Muscle of leg (tissue), 11 donors: ENCODE measurements around the gene SPTBN5. TPM values are rescaled to one million over a fixed set of nuclear protein-coding genes. Genes with fewer than 3 reads are reported as not detected.
"Not testable (repeated sequence)": the region's sequence is repeated elsewhere in the genome, so short reads cannot be mapped to it uniquely, and the experiment has no call there.

Source experiments
- DNase-seq: peaks from one replicate; pipeline ENCODE4 v3.0.0; 2013
- H3K27ac ChIP-seq: one replicate; pipeline ENCODE4 v1.5.1; 2013; ENCODE audit warnings: mild to moderate bottlenecking, low read length, control low read depth
- H3K27me3 ChIP-seq: one replicate; pipeline ENCODE4 v1.6.1; 2013; ENCODE audit warnings: low read length; ENCODE audit not compliant: control insufficient read depth, insufficient read depth
- H3K36me3 ChIP-seq: one replicate; pipeline ENCODE4 v1.6.1; 2013; ENCODE audit warnings: low read length; ENCODE audit not compliant: control insufficient read depth, insufficient read depth
- H3K4me1 ChIP-seq: one replicate; pipeline ENCODE4 v1.6.1; 2013; ENCODE audit warnings: low read length; ENCODE audit not compliant: control insufficient read depth, insufficient read depth
- H3K4me3 ChIP-seq: one replicate; pipeline ENCODE4 v1.5.1; 2013; ENCODE audit warnings: low read length, control low read depth
- H3K9me3 ChIP-seq: replicated peaks from 2 replicates; pipeline ENCODE4 v1.6.1; 2013; ENCODE audit warnings: low read depth, low read length; ENCODE audit not compliant: control insufficient read depth
- whole genome bisulfite sequencing: methylation state at CpG from one replicate; pipeline ENCODE4 v1.1.5; 2013; ENCODE audit warnings: missing lambda C conversion rate; ENCODE audit not compliant: insufficient coverage; 5-methylcytosine and 5-hydroxymethylcytosine counted together
- polyA plus RNA-seq, 8 donors: library from polyadenylated mRNA; unstranded; fragments of 120-200 nt; gene quantifications; one replicate each; pipeline versions ENCODE4 v1.2.1 to v1.2.3, GENCODE V29; 2013; ENCODE audit warnings: inconsistent platforms in 1 of 8, low replicate concordance in 1 of 8; ENCODE audit not compliant: insufficient read length in 8 of 8, insufficient read depth in 1 of 8
- total RNA-seq: library from RNA; stranded (reverse); fragments of 120-200 nt; gene quantifications from one replicate; pipeline ENCODE4 v1.2.4, GENCODE V29; 2013

SPTBN5 gene
- total and polyA plus RNA-seq, 9 donors, result 1.8 to 9.4 (median 4.1) TPM

- Histone ChIP-seq H3K9me3 (no peaks in the 10 kb centered on the region), H3K4me1 (peaks cover 41% of the 10 kb centered on the region), H3K4me3 (no peak overlapping the region), H3K27me3 (no peaks in the 10 kb centered on the region), H3K27ac (no peak overlapping the region), H3K36me3 (peaks cover 59% of the 10 kb centered on the region)
- DNase-seq, result no peak
- 95% methylated on average over 22 of the region's 23 CpGs for WGBS
Measured at GRCh38 chr15:41836713-41837454, 57.0 kb downstream of the SPTBN5 start.

DNA sequence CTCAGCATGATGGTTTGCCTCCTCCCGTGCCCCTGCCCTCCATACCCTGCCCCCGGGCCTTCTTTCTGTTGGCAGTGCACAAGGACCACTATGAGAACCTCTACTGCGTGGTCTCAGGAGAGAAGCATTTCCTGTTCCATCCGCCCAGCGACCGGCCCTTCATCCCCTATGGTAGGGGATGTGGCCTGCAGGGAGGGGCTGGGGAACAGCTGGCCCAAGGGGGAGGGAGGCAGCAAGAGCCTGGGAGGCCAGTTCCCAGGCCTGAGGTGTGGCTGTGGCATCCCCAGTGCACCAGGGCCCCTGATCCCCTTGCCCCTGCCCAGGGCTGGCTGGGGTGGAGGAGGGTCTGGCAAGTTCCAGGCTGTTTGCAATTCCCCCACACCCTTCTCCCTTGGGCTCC, 57.8 kb downstream of the SPTBN5 start:
- H3K27me3 ChIP-seq, result no peaks in the 10 kb centered on the region

GRCh38 chr15:41834096-41834495, 59.8 kb downstream of the SPTBN5 start:
- H3K36me3 ChIP-seq, result peaks cover 61% of the 10 kb centered on the region
- H3K27me3 ChIP-seq, result no peaks in the 10 kb centered on the region
- no peak overlapping the region for H3K4me3 ChIP-seq
- peaks cover 44% of the 10 kb centered on the region for H3K4me1 ChIP-seq
- no CpG with 5 or more reads among the region's 3 CpGs for WGBS
- H3K27ac ChIP-seq, result no peak overlapping the region
- no peaks in the 10 kb centered on the region for H3K9me3 ChIP-seq
- DNase-seq, result no peak

More for the DNA sequence above, 57.8 kb downstream of the SPTBN5 start:
- H3K4me1 ChIP-seq, result peaks cover 41% of the 10 kb centered on the region
- no peaks in the 10 kb centered on the region for H3K9me3 ChIP-seq
- no peak overlapping the region for H3K4me3 ChIP-seq
- no peak for DNase-seq
- WGBS, result 71% methylated on average over 1 of the region's 6 CpGs
- peaks cover 59% of the 10 kb centered on the region for H3K36me3 ChIP-seq
- no peak overlapping the region for H3K27ac ChIP-seq

DNA sequence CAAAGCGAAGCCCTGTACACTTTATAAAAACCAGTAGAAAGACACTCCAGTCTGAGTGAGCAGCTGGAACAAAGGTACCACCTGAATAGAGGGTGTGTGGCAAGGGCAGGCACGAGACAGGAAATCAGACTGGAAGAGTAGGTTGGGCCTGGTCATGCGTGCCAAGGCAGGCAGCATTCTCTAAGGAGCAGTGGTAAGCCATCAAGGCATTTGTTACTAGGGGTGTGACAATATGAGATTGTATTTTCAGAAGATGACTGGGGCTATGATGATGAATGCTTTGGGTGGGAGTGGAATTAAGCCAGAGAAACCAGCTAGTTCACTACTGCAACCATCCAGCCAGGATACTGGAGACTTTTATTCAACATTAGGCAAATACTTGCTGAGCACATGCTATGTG, 61.0 kb downstream of the SPTBN5 start:
- no peaks in the 10 kb centered on the region for H3K9me3 ChIP-seq
- peaks cover 34% of the 10 kb centered on the region for H3K4me1 ChIP-seq
- H3K36me3 ChIP-seq, result peaks cover 61% of the 10 kb centered on the region
- 82% methylated on average over 2 of the region's 3 CpGs for WGBS
- no peak for DNase-seq
- no peak overlapping the region for H3K4me3 ChIP-seq
- H3K27me3 ChIP-seq, result no peaks in the 10 kb centered on the region
- no peak overlapping the region for H3K27ac ChIP-seq

DNA sequence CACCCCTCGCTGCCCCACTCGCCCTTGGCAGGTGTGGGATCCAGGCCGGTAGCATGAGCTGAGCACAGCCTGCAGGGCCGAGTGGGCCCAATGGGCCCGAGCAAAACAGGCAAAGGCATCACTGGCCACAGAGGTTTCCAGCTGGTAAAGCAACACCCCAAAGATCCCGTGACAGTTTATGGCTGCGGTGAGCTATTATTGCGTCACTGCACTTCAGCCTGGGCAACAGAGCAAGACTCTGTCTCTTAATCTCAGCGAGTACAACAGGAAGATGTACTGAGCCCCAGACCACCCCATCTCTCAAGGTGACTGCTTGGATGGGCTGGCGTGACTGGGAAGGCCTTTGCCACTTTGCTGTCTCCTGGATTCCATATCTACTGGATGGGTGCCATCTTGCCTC, 61.6 kb downstream of the SPTBN5 start:
- no peaks in the 10 kb centered on the region for H3K9me3 ChIP-seq
- H3K36me3 ChIP-seq, result peaks cover 60% of the 10 kb centered on the region
- no peak overlapping the region for H3K27ac ChIP-seq
- DNase-seq, result no peak
- no peak overlapping the region for H3K4me3 ChIP-seq
- peaks cover 33% of the 10 kb centered on the region for H3K4me1 ChIP-seq
- H3K27me3 ChIP-seq, result no peaks in the 10 kb centered on the region
- WGBS, result 96% methylated on average over 8 of the region's 10 CpGs

- DNase-seq, H3K27me3 ChIP-seq, H3K27ac ChIP-seq, H3K9me3 ChIP-seq, H3K4me3 ChIP-seq: not testable (repeated sequence)
- Histone ChIP-seq H3K4me1 (peaks cover 24% of the 10 kb centered on the region), H3K36me3 (peaks cover 53% of the 10 kb centered on the region)
- 90% methylated on average over 3 of the region's 4 CpGs for WGBS
Measured at GRCh38 chr15:41831291-41831690, 62.6 kb downstream of the SPTBN5 start.

GRCh38 chr15:41829959-41830646, 63.8 kb downstream of the SPTBN5 start:
- no peak overlapping the region for H3K4me3 ChIP-seq
- peaks cover 18% of the 10 kb centered on the region for H3K4me1 ChIP-seq
- peaks cover 48% of the 10 kb centered on the region for H3K36me3 ChIP-seq
- H3K9me3 ChIP-seq, result no peaks in the 10 kb centered on the region
- DNase-seq, result no peak
- no peaks in the 10 kb centered on the region for H3K27me3 ChIP-seq
- no peak overlapping the region for H3K27ac ChIP-seq
- WGBS, result 83% methylated on average over 8 of the region's 13 CpGs

DNA sequence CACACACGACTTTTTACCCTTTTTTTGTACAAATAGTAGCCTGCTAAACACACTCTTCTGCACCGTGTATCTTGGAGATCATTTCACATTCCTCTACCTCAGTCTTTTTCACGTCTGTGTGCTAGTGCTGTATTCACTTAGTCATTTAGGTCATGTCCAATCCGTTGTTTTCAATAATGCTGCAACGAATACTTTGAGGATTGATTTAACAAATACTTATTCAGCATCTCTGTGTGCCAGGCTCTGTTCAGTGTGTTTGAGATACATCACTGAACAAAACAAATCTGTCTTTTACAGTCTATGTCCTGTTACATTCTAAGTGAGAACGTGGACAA, 65.1 kb downstream of the SPTBN5 start:
- no peaks in the 10 kb centered on the region for H3K27me3 ChIP-seq
- H3K27ac ChIP-seq, result peak overlapping the region; percentile 91
- 40% methylated on average over 1 of the region's 6 CpGs for WGBS
- H3K4me3 ChIP-seq, result peak overlapping the region; percentile 81
- DNase-seq, result no peak
- H3K4me1 ChIP-seq, result peaks cover 18% of the 10 kb centered on the region
- H3K36me3 ChIP-seq, result peaks cover 50% of the 10 kb centered on the region
- no peaks in the 10 kb centered on the region for H3K9me3 ChIP-seq

- WGBS, result under 1% methylated on average over 60 of the region's 66 CpGs
- peaks cover 18% of the 10 kb centered on the region for H3K4me1 ChIP-seq
- peak within 1 kb of the TSS; percentile 81 for H3K4me3 ChIP-seq
- peaks cover 56% of the 10 kb centered on the region for H3K36me3 ChIP-seq
- H3K9me3 ChIP-seq, result no peaks in the 10 kb centered on the region
- peak within 1 kb of the TSS; percentile 91 for H3K27ac ChIP-seq
- no peaks in the 10 kb centered on the region for H3K27me3 ChIP-seq
- DNase-seq, result peak; percentile 94
Measured at GRCh38 chr15:41827880-41828806, 65.7 kb downstream of the SPTBN5 start, which contains the start of gene JMJD7. JMJD7 (plus strand) TSS chr15:41828092; CDS start chr15:41828125, 33 bp downstream.
